ENCODE data around the gene CMSS1. TPM values are rescaled to one million over a fixed set of nuclear protein-coding genes. Genes with fewer than 3 reads are reported as not detected.

Gene CMSS1
- total and polyA plus RNA-seq, 2 of the 13 experiments (the other 11 are each of a cell fraction or from before 2014, with no cell fraction given), result 6.4 to 48.7 TPM

GRCh38 chr3:100020876-100021644, 203.4 kb downstream of the CMSS1 start (continued):
- TF ChIP-seq SNAI1 (CRISPR knock-in tag; IDR thresholded peaks at IDR 0.05; ENCODE audit: borderline replicate concordance), result no peak
- TF ChIP-seq ZBTB26 (CRISPR knock-in tag; IDR thresholded peaks at IDR 0.05; ENCODE audit: borderline replicate concordance), result no peak
- no peak for TF ChIP-seq BORCS8-MEF2B (CRISPR knock-in tag; IDR thresholded peaks at IDR 0.05)
- TF ChIP-seq FOXK2 (IDR thresholded peaks at IDR 0.05), result no peak
- no peak for TF ChIP-seq CAMTA2 (CRISPR knock-in tag; IDR thresholded peaks at IDR 0.05; ENCODE audit: borderline replicate concordance)
- TF ChIP-seq TMF1 (CRISPR knock-in tag; IDR thresholded peaks at IDR 0.05; ENCODE audit: low read depth), result no peak
- TF ChIP-seq FOSL2 (CRISPR knock-in tag; IDR thresholded peaks at IDR 0.05), result no peak
- TF ChIP-seq MEF2D (CRISPR knock-in tag; IDR thresholded peaks at IDR 0.05), result no peak
- TF ChIP-seq ZNF280D (CRISPR knock-in tag; IDR thresholded peaks at IDR 0.05), result no peak

Measured in HepG2 (cell line).